Glomerular visceral epithelial cell (primary cell): Measurements from ENCODE around the gene SCAF11.
"Not testable (repeated sequence)": the region's sequence is repeated elsewhere in the genome, so short reads cannot be mapped to it uniquely, and the experiment has no call there.

ENCODE experiments used
- DNase-seq: peaks from one replicate; pipeline ENCODE4 v3.0.0-alpha.2; 2016; ENCODE audit errors: extremely low spot score

The SCAF11 gene, protein sequence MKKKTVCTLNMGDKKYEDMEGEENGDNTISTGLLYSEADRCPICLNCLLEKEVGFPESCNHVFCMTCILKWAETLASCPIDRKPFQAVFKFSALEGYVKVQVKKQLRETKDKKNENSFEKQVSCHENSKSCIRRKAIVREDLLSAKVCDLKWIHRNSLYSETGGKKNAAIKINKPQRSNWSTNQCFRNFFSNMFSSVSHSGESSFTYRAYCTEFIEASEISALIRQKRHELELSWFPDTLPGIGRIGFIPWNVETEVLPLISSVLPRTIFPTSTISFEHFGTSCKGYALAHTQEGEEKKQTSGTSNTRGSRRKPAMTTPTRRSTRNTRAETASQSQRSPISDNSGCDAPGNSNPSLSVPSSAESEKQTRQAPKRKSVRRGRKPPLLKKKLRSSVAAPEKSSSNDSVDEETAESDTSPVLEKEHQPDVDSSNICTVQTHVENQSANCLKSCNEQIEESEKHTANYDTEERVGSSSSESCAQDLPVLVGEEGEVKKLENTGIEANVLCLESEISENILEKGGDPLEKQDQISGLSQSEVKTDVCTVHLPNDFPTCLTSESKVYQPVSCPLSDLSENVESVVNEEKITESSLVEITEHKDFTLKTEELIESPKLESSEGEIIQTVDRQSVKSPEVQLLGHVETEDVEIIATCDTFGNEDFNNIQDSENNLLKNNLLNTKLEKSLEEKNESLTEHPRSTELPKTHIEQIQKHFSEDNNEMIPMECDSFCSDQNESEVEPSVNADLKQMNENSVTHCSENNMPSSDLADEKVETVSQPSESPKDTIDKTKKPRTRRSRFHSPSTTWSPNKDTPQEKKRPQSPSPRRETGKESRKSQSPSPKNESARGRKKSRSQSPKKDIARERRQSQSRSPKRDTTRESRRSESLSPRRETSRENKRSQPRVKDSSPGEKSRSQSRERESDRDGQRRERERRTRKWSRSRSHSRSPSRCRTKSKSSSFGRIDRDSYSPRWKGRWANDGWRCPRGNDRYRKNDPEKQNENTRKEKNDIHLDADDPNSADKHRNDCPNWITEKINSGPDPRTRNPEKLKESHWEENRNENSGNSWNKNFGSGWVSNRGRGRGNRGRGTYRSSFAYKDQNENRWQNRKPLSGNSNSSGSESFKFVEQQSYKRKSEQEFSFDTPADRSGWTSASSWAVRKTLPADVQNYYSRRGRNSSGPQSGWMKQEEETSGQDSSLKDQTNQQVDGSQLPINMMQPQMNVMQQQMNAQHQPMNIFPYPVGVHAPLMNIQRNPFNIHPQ (N-terminal part only)

DNA sequence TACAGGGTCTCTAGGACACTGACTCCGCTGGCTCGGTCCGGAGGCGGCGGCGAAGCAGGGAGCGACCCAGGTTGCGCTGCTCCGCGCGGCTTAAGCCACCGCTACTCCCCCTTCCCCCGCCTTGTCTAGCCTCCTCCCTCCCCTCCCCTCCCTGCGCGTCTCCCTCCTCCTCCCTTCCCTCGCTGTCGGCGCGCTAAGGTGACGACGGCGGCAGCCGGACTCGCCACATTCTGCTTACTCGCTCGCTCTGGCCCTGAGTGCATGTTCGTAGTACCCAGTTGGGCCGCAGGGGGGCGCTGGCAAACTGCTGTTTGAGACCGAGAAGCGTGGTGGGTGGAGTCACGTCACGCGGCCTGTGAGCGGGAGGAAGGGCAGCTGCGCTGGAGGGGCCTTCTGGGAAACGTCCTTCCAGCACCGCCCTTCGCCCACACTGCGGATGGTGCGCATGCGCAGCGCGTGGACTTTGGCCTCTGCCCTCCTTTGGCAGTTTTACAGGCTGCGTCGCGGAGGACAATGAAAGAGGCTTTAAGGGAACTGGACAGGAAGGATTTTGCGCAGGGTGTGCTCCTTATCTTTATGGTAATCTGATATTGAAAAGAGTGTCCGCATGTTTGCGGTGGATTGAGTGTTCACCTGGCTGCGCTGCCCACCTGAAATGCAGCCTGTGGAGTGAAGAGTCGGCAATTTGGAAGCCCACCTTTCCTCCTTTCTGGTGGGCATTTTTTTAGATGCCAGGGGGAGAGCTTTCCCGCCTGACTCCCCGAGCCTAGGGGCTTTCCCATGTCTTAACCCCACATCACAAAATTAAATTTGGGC lies at the start of gene SCAF11:
SCAF11 (minus strand) TSS at position 107 of the 816 bp plus-strand sequence. CDS start 26,407 bp downstream, outside the sequence.
- DNase-seq, result peak; percentile 100

DNA sequence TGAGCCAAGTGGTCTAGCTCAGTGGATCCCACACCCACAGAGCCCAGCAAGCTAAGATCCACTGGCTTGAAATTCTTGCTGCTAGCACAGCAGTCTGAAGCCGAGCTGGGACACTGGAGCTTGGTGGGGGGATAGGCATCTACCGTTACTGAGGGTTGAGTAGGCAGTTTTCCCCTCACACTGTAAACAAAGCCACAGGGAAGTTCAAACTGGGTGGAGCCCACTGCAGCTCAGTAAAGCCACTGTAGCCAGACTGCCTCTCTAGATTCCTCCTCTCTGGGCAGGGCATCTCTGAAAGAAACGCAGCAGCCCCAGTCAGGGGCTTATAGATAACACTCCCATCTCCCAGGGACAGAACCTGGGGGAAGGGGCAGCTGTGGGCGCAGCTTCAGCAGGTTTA lies 46.7 kb upstream of the SCAF11 start:
- DNase-seq, result not testable (repeated sequence)

DNA sequence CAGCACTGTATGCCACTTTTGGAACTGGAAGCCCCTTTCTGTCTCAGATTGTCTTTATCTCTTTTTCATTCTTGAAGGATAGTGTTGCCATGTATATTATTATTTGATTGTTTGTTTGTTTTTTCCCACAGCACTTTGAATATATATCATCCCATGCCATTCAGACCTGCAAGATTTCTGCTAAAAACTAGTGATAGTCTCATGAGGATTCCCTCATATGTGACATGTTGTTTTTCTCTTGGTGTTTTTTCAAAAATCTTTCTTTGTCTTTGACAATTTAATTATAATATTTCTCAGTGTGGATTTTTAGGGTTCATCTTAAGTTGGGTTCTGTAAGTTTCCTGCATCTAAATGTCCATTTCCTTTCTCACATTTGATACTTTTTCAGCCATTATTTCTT lies 36.8 kb upstream of the SCAF11 start:
- no peak for DNase-seq

DNA sequence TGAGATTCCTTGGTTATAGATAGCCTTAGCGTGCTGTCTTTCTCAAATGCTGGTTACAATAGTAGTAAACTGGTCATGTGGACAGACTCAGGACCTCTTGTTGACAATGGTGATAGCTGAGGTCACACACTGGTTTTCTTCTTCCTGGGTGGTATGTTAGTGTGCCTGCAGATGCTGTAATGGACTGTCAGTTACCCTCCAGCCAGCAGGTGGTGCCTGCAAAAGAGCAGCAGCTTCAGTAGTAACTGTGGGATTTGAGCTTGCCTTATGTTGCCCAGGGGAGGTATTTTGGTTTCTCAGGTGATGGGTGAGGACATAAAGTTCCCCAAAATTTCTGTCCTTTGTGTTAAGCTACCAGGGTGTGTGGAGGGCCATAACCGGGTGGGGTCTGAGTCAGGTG lies 33.7 kb upstream of the SCAF11 start:
- no peak for DNase-seq

DNA sequence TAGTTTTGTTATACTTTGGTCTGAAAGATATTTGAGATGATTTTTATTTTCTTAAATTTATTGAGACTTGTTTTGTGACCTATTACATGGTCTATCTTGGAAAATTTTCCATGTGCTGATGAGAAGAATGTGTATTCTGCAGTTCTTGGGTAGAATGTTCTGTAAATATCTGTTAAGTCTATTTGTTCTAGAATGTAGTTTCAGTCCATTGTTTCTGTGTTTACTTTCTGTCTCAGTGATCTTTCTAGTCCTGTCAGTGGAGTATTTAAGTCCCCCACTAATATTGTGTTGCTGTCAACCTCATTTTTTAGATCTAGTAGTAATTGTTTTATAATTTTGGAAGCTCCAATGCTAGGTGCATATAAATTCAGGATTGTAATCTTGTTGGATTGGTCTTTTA lies 30.4 kb upstream of the SCAF11 start:
- no peak for DNase-seq

DNA sequence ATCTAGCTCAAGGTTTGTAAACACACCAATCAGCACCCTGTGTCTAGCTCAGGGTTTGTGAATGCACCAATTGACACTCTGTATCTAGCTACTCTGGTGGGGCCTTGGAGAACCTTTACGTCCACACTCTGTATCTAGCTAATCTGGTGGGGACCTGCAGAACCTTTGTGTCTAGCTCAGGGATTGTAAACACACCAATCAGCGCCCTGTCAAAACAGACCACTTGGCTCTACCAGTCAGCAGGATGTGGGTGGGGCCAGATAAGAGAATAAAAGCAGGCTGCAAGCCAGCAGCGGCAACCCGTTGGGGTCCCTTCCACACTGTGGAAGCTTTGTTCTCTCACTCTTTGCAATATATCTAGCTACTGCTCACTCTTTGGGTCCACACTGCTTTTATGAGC lies 28.3 kb upstream of the SCAF11 start:
- DNase-seq, result not testable (repeated sequence)

DNA sequence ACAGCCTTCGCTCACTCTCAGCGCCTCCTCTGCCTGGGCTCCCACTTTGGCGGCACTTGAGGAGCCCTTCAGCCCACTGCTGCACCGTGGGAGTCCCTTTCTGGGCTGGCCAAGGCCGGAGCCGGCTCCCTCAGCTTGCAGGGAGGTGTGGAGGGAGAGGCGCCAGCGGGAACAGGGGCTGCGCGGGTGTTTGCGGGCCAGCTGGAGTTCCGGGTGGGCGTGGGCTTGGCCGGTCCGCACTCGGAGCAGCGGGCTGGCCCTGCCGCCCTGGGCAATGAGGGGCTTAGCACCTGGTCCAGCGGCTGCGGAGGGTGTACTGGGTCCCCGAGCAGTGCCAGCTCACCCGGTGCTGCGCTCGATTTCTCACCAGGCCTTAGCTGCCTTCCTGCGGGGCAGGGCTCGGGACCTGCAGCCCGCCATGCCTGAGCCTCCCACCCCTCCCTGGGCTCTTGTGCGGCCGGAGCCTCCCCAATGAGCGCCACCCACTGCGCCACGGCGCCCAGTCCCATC lies 27.5 kb upstream of the SCAF11 start:
- not testable (repeated sequence) for DNase-seq

DNA sequence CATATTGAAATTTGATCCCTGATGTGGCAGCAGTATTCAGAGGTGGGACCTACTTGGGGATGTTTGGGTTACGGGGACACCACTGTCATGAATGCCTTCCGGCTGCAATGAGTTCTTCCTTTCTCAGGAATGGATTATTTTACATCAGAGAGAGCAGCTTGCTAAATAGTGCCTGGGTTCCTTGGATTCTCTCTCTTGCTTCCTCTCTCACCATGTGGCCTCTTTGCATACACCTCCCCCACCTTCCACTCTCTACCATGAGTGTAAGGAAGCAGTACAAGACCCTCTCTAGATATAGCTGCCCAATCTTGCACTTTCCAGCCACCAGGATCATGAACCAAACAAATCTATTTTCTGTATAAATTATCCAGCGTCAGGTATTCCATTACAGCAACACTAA lies 15.4 kb upstream of the SCAF11 start:
- no peak for DNase-seq

DNA sequence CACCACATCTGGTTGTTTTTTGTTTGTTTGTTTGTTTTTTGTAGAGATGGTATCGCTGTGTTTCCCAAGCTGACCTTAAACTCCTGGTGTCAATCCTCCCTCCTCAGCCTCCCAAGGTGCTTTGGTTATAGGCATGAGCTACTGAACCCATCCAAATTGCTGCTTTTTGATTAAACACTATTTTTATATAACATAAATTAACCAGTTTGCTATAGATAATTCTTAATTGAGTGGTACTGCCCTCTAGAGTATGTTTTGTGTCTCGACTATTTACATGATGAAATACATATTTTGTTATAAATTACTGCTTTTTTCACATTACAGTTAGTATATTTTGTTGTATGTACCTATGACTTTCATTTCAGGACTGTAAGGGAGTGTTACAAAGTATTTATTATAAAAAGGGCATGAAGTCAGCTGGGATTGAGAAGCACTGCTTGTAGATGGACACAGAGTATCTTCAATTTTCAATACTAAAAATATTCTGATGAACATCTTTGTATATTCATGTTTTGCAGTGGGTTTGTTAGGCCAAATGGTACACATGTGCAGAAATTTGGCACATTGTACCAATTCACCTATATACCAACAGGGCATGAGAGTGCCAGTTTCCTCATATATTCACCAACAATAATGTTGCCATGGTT lies 14.9 kb upstream of the SCAF11 start:
- DNase-seq, result no peak

DNA sequence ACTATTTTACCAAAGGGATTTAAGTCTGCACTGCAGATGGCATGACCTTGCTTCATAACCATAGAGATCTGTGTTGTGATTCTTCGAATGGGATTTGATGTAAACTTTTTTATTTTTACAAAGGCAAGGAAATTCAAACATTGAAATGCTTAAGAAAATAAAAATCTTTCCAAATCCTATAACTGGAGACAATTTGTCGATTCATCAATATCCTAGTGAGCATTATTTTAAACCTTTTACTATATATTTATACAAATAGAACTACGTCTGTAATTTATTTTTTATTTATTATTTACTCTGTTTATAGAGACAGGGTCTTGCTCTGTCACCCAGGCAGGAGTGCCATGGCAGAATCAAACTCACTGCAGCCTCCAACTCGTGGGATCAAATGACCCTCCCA lies 14.3 kb upstream of the SCAF11 start:
- no peak for DNase-seq

DNA sequence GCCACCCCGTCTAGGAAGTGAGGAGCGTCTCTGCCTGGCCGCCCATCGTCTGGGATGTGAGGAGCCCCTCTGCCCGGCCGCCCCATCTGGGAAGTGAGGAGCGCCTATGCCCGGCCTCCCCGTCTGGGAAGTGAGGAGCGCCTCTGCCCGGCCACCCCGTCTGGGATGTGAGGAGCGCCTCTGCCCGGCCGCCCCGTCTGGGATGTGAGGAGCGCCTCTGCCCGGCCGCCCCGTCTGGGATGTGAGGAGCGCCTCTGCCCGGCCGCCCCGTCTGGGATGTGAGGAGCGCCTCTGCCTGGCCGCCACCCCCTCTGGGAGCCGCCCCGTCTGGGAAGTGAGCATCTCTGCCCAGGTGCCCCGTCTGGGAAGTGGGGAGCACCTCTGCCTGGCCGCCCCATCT lies 9.7 kb upstream of the SCAF11 start:
- not testable (repeated sequence) for DNase-seq

DNA sequence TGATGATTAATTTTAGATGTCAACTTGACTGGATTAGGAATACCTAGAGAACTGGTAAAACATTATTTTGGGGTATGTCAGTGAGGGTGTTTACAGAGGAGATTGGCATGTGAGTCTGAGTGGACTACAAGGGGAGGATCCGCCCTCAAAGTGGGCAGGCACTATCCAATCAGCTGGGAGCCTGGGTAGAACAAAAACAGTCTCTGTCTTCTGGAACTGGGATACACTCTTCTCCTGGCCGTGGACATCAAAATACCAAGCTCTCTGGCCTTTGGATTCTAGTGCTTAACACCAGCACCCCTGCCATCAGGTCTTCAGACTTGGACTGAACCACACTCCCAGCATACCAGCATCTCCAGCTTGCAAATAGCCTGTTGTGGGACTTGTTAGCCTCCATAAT lies 4.4 kb upstream of the SCAF11 start:
- DNase-seq, result no peak

DNA sequence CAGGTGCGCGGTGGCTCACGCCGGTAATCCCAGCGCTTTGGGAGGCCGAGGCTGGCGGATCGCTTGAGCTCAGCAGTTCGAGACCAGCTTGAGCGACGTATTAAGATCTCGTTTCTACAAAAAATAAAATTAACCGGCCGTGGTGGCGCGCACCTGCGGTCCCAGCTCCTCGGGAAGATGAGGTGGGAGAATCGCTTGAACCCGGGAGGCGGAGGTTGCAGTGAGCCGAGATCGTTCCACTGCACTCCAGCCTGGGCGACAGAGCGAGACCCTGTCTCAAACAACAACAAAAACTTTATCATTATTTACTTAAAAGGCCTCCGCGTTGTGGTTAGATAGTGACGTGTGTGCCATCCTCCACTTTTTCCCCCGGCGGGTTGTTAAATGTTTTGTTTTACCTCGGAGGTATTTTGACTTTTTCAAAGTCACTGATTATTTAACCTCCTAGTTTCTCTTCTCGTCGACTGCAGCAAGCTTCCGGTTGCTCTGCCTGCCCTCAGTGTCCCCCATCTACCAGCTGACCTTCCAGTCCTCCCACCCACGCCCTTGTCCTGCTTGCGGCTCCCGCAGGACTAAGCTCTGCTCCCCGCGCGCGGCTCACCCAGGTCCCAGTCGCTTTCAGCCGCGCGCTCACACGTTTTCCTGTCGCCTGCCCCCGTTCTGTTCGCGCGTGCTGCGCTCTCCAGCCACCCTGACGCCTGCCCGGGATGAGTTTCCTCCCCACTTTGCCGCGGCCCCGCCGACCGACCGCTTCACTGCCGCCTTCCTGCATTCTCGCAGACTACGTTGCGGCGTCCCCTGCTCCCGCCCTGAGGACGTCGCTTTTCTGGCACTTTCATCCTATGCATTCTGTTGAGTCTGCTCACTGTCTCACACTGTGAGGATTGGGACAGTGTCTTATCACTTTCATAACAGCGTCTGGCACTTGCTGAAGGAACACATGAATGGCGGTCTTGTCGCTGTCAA lies 1.2 kb upstream of the SCAF11 start:
- peak; percentile 71 for DNase-seq

DNA sequence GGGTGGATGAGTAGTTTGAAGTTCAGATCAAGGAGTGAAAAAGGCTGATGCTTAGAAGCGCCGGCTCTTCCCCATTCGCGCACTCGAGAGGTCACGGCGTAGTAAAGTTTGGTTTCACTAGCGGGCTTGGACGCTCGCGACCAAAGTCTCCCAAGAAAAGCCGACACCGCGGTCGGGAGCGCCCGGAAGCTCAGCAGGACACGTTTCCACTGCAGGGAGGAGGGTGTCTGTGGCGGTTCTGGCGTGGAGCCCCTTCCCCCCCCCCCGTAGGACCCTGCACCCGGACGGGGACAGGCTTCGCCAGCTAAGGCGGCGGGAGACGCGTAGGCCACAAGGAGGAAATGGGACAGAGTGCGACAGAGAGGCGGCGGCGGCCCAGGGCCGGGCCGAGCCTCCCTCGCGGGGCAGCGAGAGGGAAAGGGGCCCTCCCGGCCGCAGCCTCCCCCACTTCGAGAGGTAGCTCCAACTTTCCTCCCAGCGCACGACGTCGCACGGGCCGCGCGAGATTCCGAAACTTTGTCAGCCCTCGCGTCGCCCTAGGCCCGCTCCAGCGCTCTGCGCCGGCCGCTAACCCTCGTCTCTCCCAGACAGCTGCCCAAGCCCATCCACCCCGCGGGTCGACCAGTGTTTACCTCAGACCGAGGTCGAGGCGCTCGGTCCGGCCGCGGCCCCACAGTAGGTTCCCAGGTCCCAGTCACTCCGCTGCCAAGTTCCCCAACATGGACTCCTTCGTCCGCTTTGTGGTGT lies 480 bp downstream of the SCAF11 start:
- peak; percentile 65 for DNase-seq

DNA sequence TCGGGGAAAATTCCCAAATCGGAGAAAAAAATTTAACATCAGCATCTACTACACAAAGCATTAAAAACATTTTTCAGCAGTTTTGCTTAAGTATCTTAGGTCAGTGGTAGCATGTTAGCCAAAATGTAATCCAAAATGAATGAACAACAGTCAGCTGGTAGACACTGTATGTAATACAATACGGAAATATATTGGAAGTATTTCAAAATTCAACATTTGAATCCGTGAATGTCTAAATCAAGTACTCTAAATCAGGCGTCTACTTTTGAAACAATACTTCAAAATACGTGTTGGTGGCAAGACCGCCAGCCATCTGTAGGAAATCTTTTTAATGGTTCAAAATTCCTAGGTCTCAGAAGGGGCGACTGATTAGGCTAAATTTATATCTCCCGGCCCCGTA lies 1.1 kb downstream of the SCAF11 start:
- DNase-seq, result no peak

DNA sequence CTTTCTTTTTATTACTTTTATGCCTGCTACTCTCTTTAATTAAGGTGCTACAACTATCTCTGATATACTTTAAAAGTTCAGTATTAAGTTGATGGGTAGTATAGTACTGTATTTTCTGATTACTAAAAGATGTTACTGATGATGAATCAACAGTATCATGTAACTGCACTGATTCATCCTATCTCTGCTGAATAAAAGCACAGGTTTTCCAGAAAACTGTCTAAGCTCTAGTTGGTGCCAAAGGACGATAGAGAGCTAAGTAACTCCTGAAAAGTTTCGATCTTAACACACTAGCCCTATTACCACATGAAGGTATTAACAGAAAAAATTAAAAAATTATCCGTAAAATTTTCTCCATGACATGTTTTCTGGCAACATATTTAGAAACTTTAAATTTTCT lies 2.1 kb downstream of the SCAF11 start:
- no peak for DNase-seq

DNA sequence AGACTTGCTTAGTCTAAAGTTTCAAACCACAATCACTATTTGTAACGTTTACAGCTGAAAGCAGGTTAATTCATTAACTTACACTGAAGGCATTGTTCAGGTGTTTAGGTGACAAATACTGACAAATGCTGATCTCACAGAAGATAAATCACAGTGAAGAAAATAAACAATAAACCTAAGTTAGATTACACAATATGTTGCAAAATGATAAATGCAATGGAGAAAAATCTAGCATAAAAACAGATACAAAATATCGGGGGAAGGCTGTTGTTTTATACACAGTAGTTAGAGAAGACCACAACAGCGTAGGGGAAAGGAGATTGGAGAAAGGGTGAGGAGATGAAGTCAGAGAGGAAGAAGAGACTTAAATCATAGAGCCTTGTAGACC lies 3.0 kb downstream of the SCAF11 start:
- no peak for DNase-seq

DNA sequence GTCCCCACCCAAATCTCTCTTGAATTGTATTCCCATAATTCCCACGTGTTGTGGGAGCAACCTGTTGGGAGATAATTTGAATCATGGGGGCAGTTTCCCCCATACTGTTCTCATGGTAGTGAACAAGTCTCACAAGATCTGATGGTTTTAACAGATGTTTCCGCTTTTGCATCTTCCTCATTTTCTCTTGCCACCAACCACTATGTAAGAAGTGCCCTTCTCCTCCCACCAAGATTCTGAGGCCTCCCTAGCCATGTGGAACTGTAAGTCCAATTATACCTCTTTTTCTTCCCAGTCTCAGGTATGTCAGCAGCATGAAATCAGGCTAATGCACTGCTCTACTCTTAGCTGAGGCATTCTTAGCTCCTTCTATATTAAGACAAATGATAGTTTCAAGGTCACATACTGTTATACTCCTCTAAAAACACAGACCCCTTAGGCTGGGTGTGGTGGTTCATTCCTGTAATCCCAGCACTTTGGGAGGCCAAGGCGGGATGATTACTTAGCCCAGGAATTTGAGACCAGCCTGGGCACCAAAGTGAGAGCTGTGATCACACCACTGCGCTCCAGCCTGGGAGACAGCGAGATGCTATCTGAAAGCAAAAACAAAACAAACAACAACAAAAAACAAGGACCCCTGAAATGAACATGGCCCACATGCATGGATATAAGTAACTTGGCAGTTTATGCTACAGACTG lies 3.6 kb downstream of the SCAF11 start:
- no peak for DNase-seq
